Measurements from ENCODE around the gene MBNL2.
A peak's percentile ranks its signal among the peaks of the same experiment; 100 is the strongest.

Gene MBNL2

GRCh38 chr13:97255515-97256021 is 33.4 kb downstream of the MBNL2 start:
- no peak for DNase-seq

GRCh38 chr13:97256343-97256783 is 34.2 kb downstream of the MBNL2 start:
- no peak for DNase-seq

- no peak for DNase-seq
Measured at GRCh38 chr13:97257228-97257755, 35.2 kb downstream of the MBNL2 start.

- peak; percentile 20 for DNase-seq
Measured at GRCh38 chr13:97257800-97258799, 36.0 kb downstream of the MBNL2 start.

GRCh38 chr13:97258801-97259200 is 36.7 kb downstream of the MBNL2 start:
- DNase-seq, result no peak

GRCh38 chr13:97259410-97259797 is 37.3 kb downstream of the MBNL2 start:
- DNase-seq, result no peak

- no peak for DNase-seq
Measured at GRCh38 chr13:97259798-97260714, 37.9 kb downstream of the MBNL2 start.

- DNase-seq, result no peak
Measured at GRCh38 chr13:97261254-97262005, 39.3 kb downstream of the MBNL2 start.

- no peak for DNase-seq
Measured at GRCh38 chr13:97262058-97262457, 39.9 kb downstream of the MBNL2 start.

GRCh38 chr13:97263160-97263559 is 41.0 kb downstream of the MBNL2 start:
- DNase-seq, result no peak

- no peak for DNase-seq
Measured at GRCh38 chr13:97264663-97265062, 42.5 kb downstream of the MBNL2 start.

- DNase-seq, result no peak
Measured at GRCh38 chr13:97266332-97266731, 44.2 kb downstream of the MBNL2 start.

GRCh38 chr13:97266772-97267417 is 44.8 kb downstream of the MBNL2 start:
- DNase-seq, result no peak

- no peak for DNase-seq
Measured at GRCh38 chr13:97267418-97268059, 45.4 kb downstream of the MBNL2 start.

- DNase-seq, result no peak
Measured at GRCh38 chr13:97268772-97269171, 46.6 kb downstream of the MBNL2 start.

GRCh38 chr13:97269603-97270002 is 47.5 kb downstream of the MBNL2 start:
- DNase-seq, result no peak

- DNase-seq, result no peak
Measured at GRCh38 chr13:97272526-97272925, 50.4 kb downstream of the MBNL2 start.

GRCh38 chr13:97273341-97273831 is 51.3 kb downstream of the MBNL2 start:
- DNase-seq, result no peak

- no peak for DNase-seq
Measured at GRCh38 chr13:97274829-97275649, 52.9 kb downstream of the MBNL2 start.

Data from 8988T (cell line).